Ovary (tissue), 3 donors: ENCODE measurements around the gene PYGB.

Experiments
- CTCF ChIP-seq, 3 donors: fragments of 450-650 bp in 2 of 3; fragments of 200-600 bp in 1 of 3; IDR thresholded peaks; one replicate each; pipeline versions ENCODE4 v1.5.1 to v1.8.0; 2016 to 2022; ENCODE audit warnings: antibody characterized with exemption in 3 of 3, mild to moderate bottlenecking in 1 of 3
- POLR2A ChIP-seq: fragments of 450-650 bp; IDR thresholded peaks from one replicate; pipeline ENCODE4 v1.6.1; 2017; ENCODE audit warnings: antibody characterized with exemption, mild to moderate bottlenecking, moderate library complexity
- donor health status: DM: no; HTN: no; CAD: no.

GRCh38 chr20:25285091-25285647 is 37.3 kb downstream of the PYGB start:
- TF ChIP-seq CTCF (IDR thresholded peaks at IDR 0.05), result no peak
- no peak for TF ChIP-seq POLR2A
